Neural cell (in vitro differentiated cells): ENCODE results near the gene AKT1S1. TPM values are rescaled to one million over a fixed set of nuclear protein-coding genes. Genes with fewer than 3 reads are reported as not detected.

Experiments used
- H2AFZ ChIP-seq: fragments of 200-600, 300-800 bp; sonication (generic), shearing (Covaris generic); 2 replicates; pipeline ENCODE4 v1.6.0; 2014; ENCODE audit warnings: low read depth, mild to moderate bottlenecking, antibody characterized with exemption, low read length, moderate library complexity
- H3F3A ChIP-seq: fragments of 200-600 bp; shearing (Covaris generic); 2 replicates; pipeline ENCODE4 v1.6.1; 2016; ENCODE audit warnings: mild to moderate bottlenecking, moderate library complexity, mixed read lengths, antibody characterized with exemption, low read length; ENCODE audit not compliant: insufficient read depth, poor library complexity, severe bottlenecking
- H3K27ac ChIP-seq: fragments of 200-600, 300-800 bp; sonication (generic), shearing (Covaris generic); 2 replicates; pipeline ENCODE4 v1.5.1; 2014; ENCODE audit warnings: mild to moderate bottlenecking, low read length, moderate library complexity
- H3K27me3 ChIP-seq: fragments of 300-800, 200-600 bp; sonication (generic), shearing (Covaris generic); 2 replicates; pipeline ENCODE4 v1.6.0; 2014; ENCODE audit warnings: mild to moderate bottlenecking, low read depth, low read length, moderate library complexity; ENCODE audit not compliant: insufficient read depth
- H3K36me3 ChIP-seq: fragments of 300-800, 200-600 bp; sonication (generic), shearing (Covaris generic); 2 replicates; pipeline ENCODE4 v1.5.1; 2014; ENCODE audit warnings: mild to moderate bottlenecking, antibody characterized with exemption, low read length, moderate library complexity; ENCODE audit not compliant: insufficient read depth
- H3K4me2 ChIP-seq: fragments of 300-800, 200-600 bp; sonication (generic), shearing (Covaris generic); 2 replicates; pipeline ENCODE4 v1.6.0; 2014; ENCODE audit warnings: mild to moderate bottlenecking, low read length
- H3K4me3 ChIP-seq: fragments of 300-800, 200-600 bp; sonication (generic), shearing (Covaris generic); 2 replicates; pipeline ENCODE4 v1.5.1; 2014; ENCODE audit warnings: mild to moderate bottlenecking, low read length, moderate library complexity
- H3K79me2 ChIP-seq: fragments of 200-600 bp; shearing (Covaris generic); replicated peaks from 2 replicates; pipeline ENCODE4 v1.6.0; 2014; ENCODE audit warnings: mild to moderate bottlenecking, low read length, moderate library complexity; ENCODE audit not compliant: insufficient read depth
- H3K9ac ChIP-seq: fragments of 300-800, 200-600 bp; sonication (generic), shearing (Covaris generic); 2 replicates; pipeline ENCODE4 v1.6.1; 2016; ENCODE audit warnings: mild to moderate bottlenecking, low read length, mixed read lengths
- H3K9me2 ChIP-seq: fragments of 200-600 bp; shearing (Covaris generic); 2 replicates; pipeline ENCODE4 v1.6.1; 2016; ENCODE audit warnings: mild to moderate bottlenecking, low read length, mixed read lengths; ENCODE audit not compliant: insufficient read depth
- H3K9me3 ChIP-seq: fragments of 200-600, 300-800 bp; sonication (generic), shearing (Covaris generic); 2 replicates; pipeline ENCODE4 v1.6.1; 2016; ENCODE audit warnings: mild to moderate bottlenecking, mixed run types, low read length, moderate library complexity, mixed read lengths
- H4K20me1 ChIP-seq: fragments of 200-600 bp; shearing (Covaris generic); 2 replicates; pipeline ENCODE4 v1.6.1; 2016; ENCODE audit warnings: mild to moderate bottlenecking, mixed run types; ENCODE audit not compliant: insufficient read depth
- EP300 ChIP-seq: fragments of 450-650 bp; conservative IDR thresholded peaks from 2 replicates; pipeline ENCODE4 v1.6.1; 2014; ENCODE audit warnings: antibody characterized with exemption, mild to moderate bottlenecking, moderate library complexity; ENCODE audit not compliant: poor library complexity, severe bottlenecking
- EZH2 ChIP-seq: fragments of 200-600, 300-800 bp; shearing (Covaris generic), sonication (generic); IDR thresholded peaks from 2 replicates; pipeline ENCODE4 v1.6.1; 2014; ENCODE audit warnings: antibody characterized with exemption, low read length, borderline replicate concordance, mild to moderate bottlenecking; ENCODE audit not compliant: insufficient read depth, poor library complexity, severe bottlenecking
- MXI1 ChIP-seq: fragments of 450-650 bp; conservative IDR thresholded peaks from 2 replicates; pipeline ENCODE4 v1.6.1; 2014; ENCODE audit warnings: antibody characterized with exemption, mild to moderate bottlenecking; ENCODE audit not compliant: poor library complexity, severe bottlenecking
- POLR2AphosphoS5 ChIP-seq: IDR thresholded peaks from 2 replicates; pipeline ENCODE4 v1.6.1; 2012
- RAD21 ChIP-seq: fragments of 450-650 bp; conservative IDR thresholded peaks from 2 replicates; pipeline ENCODE4 v1.6.1; 2014; ENCODE audit warnings: antibody characterized with exemption, mild to moderate bottlenecking, moderate library complexity
- SMC3 ChIP-seq: fragments of 450-650 bp; conservative IDR thresholded peaks from 2 replicates; pipeline ENCODE4 v1.6.1; 2014; ENCODE audit warnings: antibody characterized with exemption, mild to moderate bottlenecking, moderate library complexity; ENCODE audit not compliant: poor library complexity
- TAF1 ChIP-seq: IDR thresholded peaks from 2 replicates; pipeline ENCODE4 v1.6.1; 2012; ENCODE audit warnings: low read depth
- polyA plus RNA-seq: library from polyadenylated mRNA; depleted of rRNA; stranded (reverse); fragments of >200 nt; gene quantifications from 2 replicates; pipeline ENCODE4 v1.2.3, GENCODE V29; 2014
- TF ChIP-seq, protein P1 (sequence below): IDR thresholded peaks from 2 replicates; pipeline ENCODE4 v1.6.1; 2012; ENCODE audit warnings: borderline replicate concordance
- TF ChIP-seq, protein P2 (sequence below): fragments of 450-650 bp; IDR thresholded peaks from 2 replicates; pipeline ENCODE4 v1.5.1; 2014; ENCODE audit warnings: antibody characterized with exemption, mild to moderate bottlenecking, moderate library complexity; ENCODE audit not compliant: poor library complexity, severe bottlenecking

AKT1S1 gene
- polyA plus RNA-seq, 1 donor from 2014 or later = 4.8 TPM

DNA sequence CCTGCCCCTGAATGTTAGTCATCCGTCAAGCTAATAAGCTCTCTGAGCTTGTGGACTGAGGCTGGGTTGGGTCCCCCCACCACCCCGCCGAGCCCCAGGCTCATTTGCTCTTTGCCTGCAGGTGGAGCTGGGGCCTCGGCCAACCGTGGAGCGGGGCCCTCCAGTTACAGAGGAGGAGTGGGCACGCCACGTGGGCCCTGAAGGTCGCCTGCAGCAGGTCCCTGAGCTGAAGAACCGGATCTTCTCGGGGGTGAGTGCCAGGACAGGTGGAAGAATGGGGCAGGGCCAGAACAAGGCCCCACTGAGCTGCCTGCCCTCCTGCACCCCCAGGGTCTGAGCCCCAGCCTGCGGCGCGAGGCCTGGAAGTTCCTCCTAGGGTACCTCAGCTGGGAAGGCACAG is 5.5 kb upstream of the AKT1S1 start:
- Histone ChIP-seq H2AFZ (no peak overlapping the region), H3K4me3 (no peak overlapping the region), H3F3A (no peaks in the 10 kb centered on the region), H3K27me3 (no peaks in the 10 kb centered on the region), H3K9ac (no peak overlapping the region), H3K79me2 (no peaks in the 10 kb centered on the region), H3K4me2 (no peak overlapping the region), H3K9me3 (peaks cover 6% of the 10 kb centered on the region), H4K20me1 (no peaks in the 10 kb centered on the region), H3K9me2 (no peaks in the 10 kb centered on the region), H3K27ac (no peak overlapping the region), H3K36me3 (peaks cover 9% of the 10 kb centered on the region)
- TF ChIP-seq, protein P1, sequence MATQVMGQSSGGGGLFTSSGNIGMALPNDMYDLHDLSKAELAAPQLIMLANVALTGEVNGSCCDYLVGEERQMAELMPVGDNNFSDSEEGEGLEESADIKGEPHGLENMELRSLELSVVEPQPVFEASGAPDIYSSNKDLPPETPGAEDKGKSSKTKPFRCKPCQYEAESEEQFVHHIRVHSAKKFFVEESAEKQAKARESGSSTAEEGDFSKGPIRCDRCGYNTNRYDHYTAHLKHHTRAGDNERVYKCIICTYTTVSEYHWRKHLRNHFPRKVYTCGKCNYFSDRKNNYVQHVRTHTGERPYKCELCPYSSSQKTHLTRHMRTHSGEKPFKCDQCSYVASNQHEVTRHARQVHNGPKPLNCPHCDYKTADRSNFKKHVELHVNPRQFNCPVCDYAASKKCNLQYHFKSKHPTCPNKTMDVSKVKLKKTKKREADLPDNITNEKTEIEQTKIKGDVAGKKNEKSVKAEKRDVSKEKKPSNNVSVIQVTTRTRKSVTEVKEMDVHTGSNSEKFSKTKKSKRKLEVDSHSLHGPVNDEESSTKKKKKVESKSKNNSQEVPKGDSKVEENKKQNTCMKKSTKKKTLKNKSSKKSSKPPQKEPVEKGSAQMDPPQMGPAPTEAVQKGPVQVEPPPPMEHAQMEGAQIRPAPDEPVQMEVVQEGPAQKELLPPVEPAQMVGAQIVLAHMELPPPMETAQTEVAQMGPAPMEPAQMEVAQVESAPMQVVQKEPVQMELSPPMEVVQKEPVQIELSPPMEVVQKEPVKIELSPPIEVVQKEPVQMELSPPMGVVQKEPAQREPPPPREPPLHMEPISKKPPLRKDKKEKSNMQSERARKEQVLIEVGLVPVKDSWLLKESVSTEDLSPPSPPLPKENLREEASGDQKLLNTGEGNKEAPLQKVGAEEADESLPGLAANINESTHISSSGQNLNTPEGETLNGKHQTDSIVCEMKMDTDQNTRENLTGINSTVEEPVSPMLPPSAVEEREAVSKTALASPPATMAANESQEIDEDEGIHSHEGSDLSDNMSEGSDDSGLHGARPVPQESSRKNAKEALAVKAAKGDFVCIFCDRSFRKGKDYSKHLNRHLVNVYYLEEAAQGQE = no peak
- TF ChIP-seq MXI1 (no peak), SMC3 (no peak), POLR2AphosphoS5 (no peak), EZH2 (no peak), RAD21 (no peak), TAF1 (no peak), EP300 (no peak)
- TF ChIP-seq, protein P2, sequence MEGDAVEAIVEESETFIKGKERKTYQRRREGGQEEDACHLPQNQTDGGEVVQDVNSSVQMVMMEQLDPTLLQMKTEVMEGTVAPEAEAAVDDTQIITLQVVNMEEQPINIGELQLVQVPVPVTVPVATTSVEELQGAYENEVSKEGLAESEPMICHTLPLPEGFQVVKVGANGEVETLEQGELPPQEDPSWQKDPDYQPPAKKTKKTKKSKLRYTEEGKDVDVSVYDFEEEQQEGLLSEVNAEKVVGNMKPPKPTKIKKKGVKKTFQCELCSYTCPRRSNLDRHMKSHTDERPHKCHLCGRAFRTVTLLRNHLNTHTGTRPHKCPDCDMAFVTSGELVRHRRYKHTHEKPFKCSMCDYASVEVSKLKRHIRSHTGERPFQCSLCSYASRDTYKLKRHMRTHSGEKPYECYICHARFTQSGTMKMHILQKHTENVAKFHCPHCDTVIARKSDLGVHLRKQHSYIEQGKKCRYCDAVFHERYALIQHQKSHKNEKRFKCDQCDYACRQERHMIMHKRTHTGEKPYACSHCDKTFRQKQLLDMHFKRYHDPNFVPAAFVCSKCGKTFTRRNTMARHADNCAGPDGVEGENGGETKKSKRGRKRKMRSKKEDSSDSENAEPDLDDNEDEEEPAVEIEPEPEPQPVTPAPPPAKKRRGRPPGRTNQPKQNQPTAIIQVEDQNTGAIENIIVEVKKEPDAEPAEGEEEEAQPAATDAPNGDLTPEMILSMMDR = no peak

DNA sequence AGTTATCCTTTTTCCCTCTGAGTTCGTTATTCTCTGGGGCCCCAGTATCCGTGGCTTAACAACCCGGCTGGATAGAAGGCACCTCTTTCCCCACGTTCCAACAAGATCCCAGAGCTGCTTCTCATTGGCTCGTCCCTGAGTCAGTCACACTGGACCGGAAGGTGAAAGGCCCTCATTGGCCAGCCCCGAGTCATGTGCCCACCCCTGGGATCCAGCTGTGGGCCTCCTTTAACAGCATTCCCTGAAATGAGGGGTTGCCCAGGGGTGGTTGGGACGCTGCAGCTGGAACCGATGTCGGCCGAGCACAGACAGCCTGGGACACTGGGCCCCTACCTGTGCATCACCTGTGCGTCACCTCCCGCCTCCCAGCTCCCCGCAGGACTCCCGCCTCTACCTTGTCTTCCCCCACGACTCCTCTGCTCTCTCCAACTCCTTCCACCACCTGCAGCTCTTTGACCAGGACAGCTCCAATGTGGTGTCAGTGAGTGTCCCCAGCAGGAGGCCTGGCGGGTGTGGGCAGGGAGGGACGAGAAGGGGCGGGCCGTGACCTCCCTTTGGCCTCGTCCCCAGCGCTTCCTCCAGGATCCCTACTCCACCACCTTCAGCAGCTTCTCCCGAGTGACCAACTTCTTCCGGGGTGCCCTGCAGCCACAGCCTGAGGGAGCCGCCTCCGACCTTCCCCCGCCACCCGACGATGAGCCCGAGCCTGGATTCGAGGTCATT is 4.7 kb upstream of the AKT1S1 start:
- TF ChIP-seq, protein P1 = no peak
- no peak for TF ChIP-seq EZH2
- TF ChIP-seq EP300 = no peak
- no peak for TF ChIP-seq MXI1
- TF ChIP-seq, protein P2 = no peak
- no peak for TF ChIP-seq TAF1
- no peak for TF ChIP-seq RAD21
- TF ChIP-seq SMC3 = no peak
- no peak for TF ChIP-seq POLR2AphosphoS5
- Histone ChIP-seq H3K4me3 (no peak overlapping the region), H3K9ac (no peak overlapping the region), H2AFZ (no peak overlapping the region), H3K27ac (no peak overlapping the region), H3K79me2 (no peaks in the 10 kb centered on the region), H3K36me3 (peaks cover 9% of the 10 kb centered on the region), H3K27me3 (no peaks in the 10 kb centered on the region), H3K9me3 (peaks cover 6% of the 10 kb centered on the region), H4K20me1 (no peaks in the 10 kb centered on the region), H3K4me2 (no peak overlapping the region), H3F3A (no peaks in the 10 kb centered on the region), H3K9me2 (no peaks in the 10 kb centered on the region)
